ENCODE results near the gene TMEM82.

The TMEM82 gene

DNA sequence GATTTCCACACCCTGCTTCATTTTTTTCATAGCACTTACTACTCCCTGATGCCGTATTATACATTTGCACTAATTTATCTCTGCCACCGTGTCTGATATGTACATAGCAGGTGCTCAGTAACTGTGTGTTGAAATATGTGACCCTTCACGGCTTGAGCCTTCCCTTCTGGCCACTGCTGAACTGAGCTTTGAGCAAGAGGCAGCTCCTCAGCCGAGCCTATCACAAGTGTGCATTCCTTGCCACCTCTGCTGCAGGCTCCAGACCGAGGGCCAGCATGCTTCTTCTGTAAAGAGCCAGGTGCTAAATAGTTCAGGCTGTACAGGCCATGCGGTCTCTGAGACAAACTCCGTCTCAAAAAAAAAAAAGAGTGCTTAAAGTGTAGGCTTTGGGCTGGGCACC is 35.5 kb upstream of the TMEM82 start:
- no peaks in the 10 kb centered on the region for H4K20me1 ChIP-seq (ENCODE audit: insufficient read depth, low read length)
- H3K9me3 ChIP-seq (ENCODE audit: low read length): no peaks in the 10 kb centered on the region
- no peaks in the 10 kb centered on the region for H3F3A ChIP-seq (ENCODE audit: insufficient read depth, low read length)
- H3K4me1 ChIP-seq (ENCODE audit: insufficient read depth, low read length, severe bottlenecking): peaks cover under 1% of the 10 kb centered on the region
- H3K36me3 ChIP-seq (ENCODE audit: insufficient read depth, low read length): no peaks in the 10 kb centered on the region; the same call in 1 of the 2 replicates
- no peaks in the 10 kb centered on the region for H3K9me2 ChIP-seq (ENCODE audit: low read depth, low read length)
- H2AFZ ChIP-seq (ENCODE audit: low read length): no peak overlapping the region
- no peak overlapping the region for H3K4me3 ChIP-seq (ENCODE audit: low read depth, low read length, poor library complexity, severe bottlenecking)
- TF ChIP-seq, protein P1, sequence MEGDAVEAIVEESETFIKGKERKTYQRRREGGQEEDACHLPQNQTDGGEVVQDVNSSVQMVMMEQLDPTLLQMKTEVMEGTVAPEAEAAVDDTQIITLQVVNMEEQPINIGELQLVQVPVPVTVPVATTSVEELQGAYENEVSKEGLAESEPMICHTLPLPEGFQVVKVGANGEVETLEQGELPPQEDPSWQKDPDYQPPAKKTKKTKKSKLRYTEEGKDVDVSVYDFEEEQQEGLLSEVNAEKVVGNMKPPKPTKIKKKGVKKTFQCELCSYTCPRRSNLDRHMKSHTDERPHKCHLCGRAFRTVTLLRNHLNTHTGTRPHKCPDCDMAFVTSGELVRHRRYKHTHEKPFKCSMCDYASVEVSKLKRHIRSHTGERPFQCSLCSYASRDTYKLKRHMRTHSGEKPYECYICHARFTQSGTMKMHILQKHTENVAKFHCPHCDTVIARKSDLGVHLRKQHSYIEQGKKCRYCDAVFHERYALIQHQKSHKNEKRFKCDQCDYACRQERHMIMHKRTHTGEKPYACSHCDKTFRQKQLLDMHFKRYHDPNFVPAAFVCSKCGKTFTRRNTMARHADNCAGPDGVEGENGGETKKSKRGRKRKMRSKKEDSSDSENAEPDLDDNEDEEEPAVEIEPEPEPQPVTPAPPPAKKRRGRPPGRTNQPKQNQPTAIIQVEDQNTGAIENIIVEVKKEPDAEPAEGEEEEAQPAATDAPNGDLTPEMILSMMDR (IDR thresholded peaks at IDR 0.05; ENCODE audit: low read length): no peak
- TF ChIP-seq EZH2 (IDR thresholded peaks at IDR 0.05; ENCODE audit: borderline replicate concordance, low read length): no peak
- H3K4me2 ChIP-seq (ENCODE audit: low read length): no peak overlapping the region
- no peaks in the 10 kb centered on the region for H3K79me2 ChIP-seq (ENCODE audit: insufficient read depth, low read length)
- H3K27ac ChIP-seq (ENCODE audit: low read depth, low read length, poor library complexity, severe bottlenecking): no peak overlapping the region
- no peaks in the 10 kb centered on the region for H3K27me3 ChIP-seq (ENCODE audit: insufficient read depth, low read length)
- H3K9ac ChIP-seq (ENCODE audit: low read length): no peak overlapping the region

- Histone ChIP-seq H2AFZ (ENCODE audit: low read length) (no peak overlapping the region), H3K4me1 (ENCODE audit: insufficient read depth, low read length, severe bottlenecking) (peaks cover 6% of the 10 kb centered on the region), H3K79me2 (ENCODE audit: insufficient read depth, low read length) (no peaks in the 10 kb centered on the region), H3K9me3 (ENCODE audit: low read length) (no peaks in the 10 kb centered on the region), H3K9ac (ENCODE audit: low read length) (no peak overlapping the region), H4K20me1 (ENCODE audit: insufficient read depth, low read length) (no peaks in the 10 kb centered on the region), H3K36me3 (ENCODE audit: insufficient read depth, low read length) (no peaks in the 10 kb centered on the region; the same call in 1 of the 2 replicates), H3K27ac (ENCODE audit: low read depth, low read length, poor library complexity, severe bottlenecking) (no peak overlapping the region), H3K4me2 (ENCODE audit: low read length) (no peak overlapping the region), H3K4me3 (ENCODE audit: low read depth, low read length, poor library complexity, severe bottlenecking) (no peak overlapping the region), H3F3A (ENCODE audit: insufficient read depth, low read length) (no peaks in the 10 kb centered on the region), H3K9me2 (ENCODE audit: low read depth, low read length) (no peaks in the 10 kb centered on the region), H3K27me3 (ENCODE audit: insufficient read depth, low read length) (no peaks in the 10 kb centered on the region)
- TF ChIP-seq, protein P1 (IDR thresholded peaks at IDR 0.05; ENCODE audit: low read length): no peak
Observed at GRCh38 chr1:15707239-15707925, 34.9 kb upstream of the TMEM82 start.

GRCh38 chr1:15708486-15709137 is 33.7 kb upstream of the TMEM82 start:
- H3K4me3 ChIP-seq (ENCODE audit: low read depth, low read length, poor library complexity, severe bottlenecking): no peak overlapping the region
- no peak overlapping the region for H3K4me2 ChIP-seq (ENCODE audit: low read length)
- H3K9me2 ChIP-seq (ENCODE audit: low read depth, low read length): no peaks in the 10 kb centered on the region
- no peaks in the 10 kb centered on the region for H3F3A ChIP-seq (ENCODE audit: insufficient read depth, low read length)
- H3K9me3 ChIP-seq (ENCODE audit: low read length): no peaks in the 10 kb centered on the region
- TF ChIP-seq, protein P1 (IDR thresholded peaks at IDR 0.05; ENCODE audit: low read length): no peak
- TF ChIP-seq EZH2 (IDR thresholded peaks at IDR 0.05; ENCODE audit: borderline replicate concordance, low read length): no peak
- H3K9ac ChIP-seq (ENCODE audit: low read length): no peak overlapping the region
- H3K4me1 ChIP-seq (ENCODE audit: insufficient read depth, low read length, severe bottlenecking): peaks cover 9% of the 10 kb centered on the region
- H3K27me3 ChIP-seq (ENCODE audit: insufficient read depth, low read length): no peaks in the 10 kb centered on the region
- H3K79me2 ChIP-seq (ENCODE audit: insufficient read depth, low read length): no peaks in the 10 kb centered on the region
- H2AFZ ChIP-seq (ENCODE audit: low read length): no peak overlapping the region
- no peaks in the 10 kb centered on the region for H4K20me1 ChIP-seq (ENCODE audit: insufficient read depth, low read length)
- no peak overlapping the region for H3K27ac ChIP-seq (ENCODE audit: low read depth, low read length, poor library complexity, severe bottlenecking)
- no peaks in the 10 kb centered on the region; the same call in 1 of the 2 replicates for H3K36me3 ChIP-seq (ENCODE audit: insufficient read depth, low read length)

All from OCI-LY1 (cell line).